Measurements from ENCODE around the gene JAKMIP3.

Gene JAKMIP3

DNA sequence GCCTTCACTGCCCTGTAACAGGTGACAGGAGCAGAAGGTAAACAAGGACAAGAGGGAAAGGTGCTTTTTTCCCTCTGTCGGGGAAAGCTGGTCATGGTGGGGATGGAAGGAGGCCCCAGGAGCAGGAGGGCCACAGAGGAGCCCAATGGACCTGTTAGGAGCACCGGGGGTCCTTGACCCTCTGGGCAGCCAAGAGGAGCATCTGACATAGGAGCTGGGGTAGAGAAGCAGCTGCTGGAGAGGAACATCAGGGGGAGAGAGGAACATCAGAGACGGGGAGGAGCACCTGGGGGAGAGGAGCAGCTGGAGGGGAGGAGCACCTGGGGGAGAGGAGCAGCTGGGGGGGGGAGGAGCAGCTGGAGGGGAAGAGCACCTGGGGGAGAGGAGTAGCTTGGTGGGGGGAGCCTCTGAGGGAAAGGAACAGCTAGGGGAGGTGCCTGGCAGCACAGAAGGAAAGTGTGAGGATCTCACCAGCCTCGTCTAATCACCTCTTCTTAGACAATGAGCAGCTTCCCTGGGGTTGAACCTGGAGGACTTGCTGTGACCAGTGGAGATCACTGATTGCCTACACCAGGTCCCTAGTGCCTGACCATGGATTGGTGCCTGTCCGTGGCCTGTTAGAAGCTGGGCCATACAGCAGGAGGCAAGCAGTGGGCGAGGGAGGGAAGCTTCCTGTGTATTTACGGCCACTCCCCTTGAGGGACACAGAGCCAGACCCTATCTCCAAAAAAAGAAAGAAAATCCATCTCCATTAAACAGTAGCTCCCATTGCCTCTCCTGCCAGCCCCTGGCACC lies 37.6 kb downstream of the JAKMIP3 start:
- H3K36me3 ChIP-seq (ENCODE audit: control insufficient read depth in 2 of 2, insufficient read depth in 2 of 2, low read length in 2 of 2) = no peaks in the 10 kb centered on the region
- H3K9ac ChIP-seq (ENCODE audit: low read depth in 1 of 2, low read length in 2 of 2) = no peak overlapping the region
- H3K4me3 ChIP-seq (ENCODE audit: low read length in 2 of 2) = no peak overlapping the region
- no peaks in the 10 kb centered on the region for H3K9me3 ChIP-seq (ENCODE audit: control insufficient read depth in 2 of 2, low read length in 2 of 2)
- H3K27me3 ChIP-seq (ENCODE audit: control insufficient read depth in 2 of 2, insufficient read depth in 2 of 2, low read length in 2 of 2) = no peaks in the 10 kb centered on the region
- no peaks in the 10 kb centered on the region for H3K4me1 ChIP-seq (ENCODE audit: control insufficient read depth in 2 of 2, insufficient read depth in 2 of 2, low read length in 2 of 2)
- H3K27ac ChIP-seq (ENCODE audit: low read depth in 2 of 2, low read length in 2 of 2) = no peak overlapping the region

DNA sequence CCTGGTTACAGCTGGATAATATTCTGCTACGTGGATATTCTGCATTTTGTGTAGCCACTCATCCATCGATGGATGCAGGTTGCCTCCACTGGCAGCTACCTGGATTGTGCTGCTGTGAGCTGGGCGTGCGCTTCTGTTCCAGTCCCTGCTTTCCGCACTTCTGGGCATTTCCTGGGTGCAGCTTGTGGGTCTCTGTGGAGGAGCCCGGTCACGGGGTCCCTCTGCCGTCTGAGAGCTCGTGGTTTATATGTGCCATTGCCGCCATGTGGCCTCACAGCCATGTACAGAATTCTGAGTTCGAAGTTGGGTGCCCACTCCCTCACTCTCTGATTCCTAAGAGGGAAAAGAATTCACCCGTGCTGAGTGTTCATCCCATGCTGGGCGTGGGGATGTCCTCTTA lies 38.3 kb downstream of the JAKMIP3 start:
- H3K27ac ChIP-seq (ENCODE audit: low read depth in 2 of 2, low read length in 2 of 2) = no peak overlapping the region
- no peaks in the 10 kb centered on the region for H3K36me3 ChIP-seq (ENCODE audit: control insufficient read depth in 2 of 2, insufficient read depth in 2 of 2, low read length in 2 of 2)
- H3K27me3 ChIP-seq (ENCODE audit: control insufficient read depth in 2 of 2, insufficient read depth in 2 of 2, low read length in 2 of 2) = no peaks in the 10 kb centered on the region
- H3K4me1 ChIP-seq (ENCODE audit: control insufficient read depth in 2 of 2, insufficient read depth in 2 of 2, low read length in 2 of 2) = no peaks in the 10 kb centered on the region
- no peak overlapping the region for H3K9ac ChIP-seq (ENCODE audit: low read depth in 1 of 2, low read length in 2 of 2)
- no peaks in the 10 kb centered on the region for H3K9me3 ChIP-seq (ENCODE audit: control insufficient read depth in 2 of 2, low read length in 2 of 2)
- no peak overlapping the region for H3K4me3 ChIP-seq (ENCODE audit: low read length in 2 of 2)

DNA sequence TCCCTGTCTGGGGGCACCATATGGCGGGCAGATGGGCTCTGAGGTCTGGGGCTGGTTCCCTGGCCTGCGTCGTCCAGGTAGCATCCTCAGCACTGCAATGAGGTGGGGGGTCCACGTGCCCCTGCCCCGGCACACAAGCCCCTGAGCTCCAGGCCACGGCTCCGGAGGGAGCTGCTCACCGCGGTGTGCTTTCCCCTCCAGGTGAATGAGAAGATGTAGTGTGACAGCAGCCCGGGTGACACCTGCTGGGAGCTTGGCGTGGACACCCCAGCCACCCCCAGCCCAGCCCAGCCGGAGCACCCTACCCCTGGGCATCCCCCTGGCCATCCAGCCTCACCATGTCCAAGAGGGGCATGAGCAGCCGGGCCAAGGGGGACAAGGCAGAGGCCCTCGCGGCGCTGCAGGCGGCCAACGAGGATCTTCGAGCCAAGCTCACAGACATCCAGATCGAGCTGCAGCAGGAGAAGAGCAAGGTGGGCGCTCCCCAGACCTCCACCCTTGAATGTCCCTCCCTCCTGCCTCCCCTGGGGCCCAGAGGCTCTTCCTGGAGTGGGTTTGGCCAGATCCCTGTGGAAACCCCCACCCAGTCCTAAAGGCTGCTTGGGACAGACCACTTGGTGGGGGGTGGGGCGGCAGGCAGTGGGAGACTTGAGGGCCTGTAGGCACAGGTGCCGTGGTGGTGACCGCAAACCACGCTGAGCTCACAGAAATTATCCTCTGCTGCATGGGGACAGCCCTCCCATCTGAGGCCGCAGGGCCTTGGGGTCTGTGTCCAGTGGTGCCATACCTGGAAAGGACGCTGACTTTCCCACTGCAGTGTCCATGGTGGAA lies 38.9 kb downstream of the JAKMIP3 start:
- no peaks in the 10 kb centered on the region for H3K36me3 ChIP-seq (ENCODE audit: control insufficient read depth in 2 of 2, insufficient read depth in 2 of 2, low read length in 2 of 2)
- no peak overlapping the region for H3K27ac ChIP-seq (ENCODE audit: low read depth in 2 of 2, low read length in 2 of 2)
- no peak overlapping the region for H3K4me3 ChIP-seq (ENCODE audit: low read length in 2 of 2)
- no peak overlapping the region for H3K9ac ChIP-seq (ENCODE audit: low read depth in 1 of 2, low read length in 2 of 2)
- H3K27me3 ChIP-seq (ENCODE audit: control insufficient read depth in 2 of 2, insufficient read depth in 2 of 2, low read length in 2 of 2) = no peaks in the 10 kb centered on the region
- H3K9me3 ChIP-seq (ENCODE audit: control insufficient read depth in 2 of 2, low read length in 2 of 2) = no peaks in the 10 kb centered on the region
- no peaks in the 10 kb centered on the region for H3K4me1 ChIP-seq (ENCODE audit: control insufficient read depth in 2 of 2, insufficient read depth in 2 of 2, low read length in 2 of 2)

DNA sequence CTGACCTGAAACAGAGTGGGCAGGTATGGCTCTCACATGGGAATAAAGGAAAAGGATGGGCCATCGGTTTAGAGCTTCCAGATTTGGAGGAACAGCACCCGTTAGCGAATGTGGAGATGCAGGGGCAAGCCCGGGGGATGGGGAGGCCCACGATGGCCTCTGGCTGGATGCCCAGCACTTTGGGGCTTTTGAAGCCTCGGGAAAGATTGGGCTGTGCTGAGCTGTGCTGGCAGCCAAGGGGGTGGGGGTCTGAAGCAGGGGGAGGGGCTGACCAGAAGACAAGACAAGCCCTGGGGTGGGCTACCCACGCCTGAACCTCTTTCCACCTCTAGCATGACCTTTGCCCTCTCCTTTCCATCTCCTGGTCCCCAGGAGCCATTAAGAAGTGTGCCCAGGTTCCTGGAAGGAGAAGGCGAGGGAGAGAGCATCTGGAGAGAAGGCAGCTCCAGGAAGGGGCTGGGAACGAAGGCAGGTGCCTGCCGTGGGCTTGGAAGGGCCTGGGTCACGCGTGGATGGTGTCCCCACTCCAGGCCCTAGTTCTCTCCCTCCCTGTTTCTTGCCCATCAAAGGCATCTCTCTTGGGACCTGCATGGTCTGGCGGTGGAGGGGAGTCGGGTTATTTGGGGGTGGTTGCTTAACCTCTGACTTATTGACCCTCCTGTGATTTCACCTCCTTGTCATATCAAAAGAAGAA lies 39.7 kb downstream of the JAKMIP3 start:
- Histone ChIP-seq H3K4me3 (ENCODE audit: low read length in 2 of 2) (no peak overlapping the region), H3K27me3 (ENCODE audit: control insufficient read depth in 2 of 2, insufficient read depth in 2 of 2, low read length in 2 of 2) (peaks cover 0 to 2% of the 10 kb centered on the region in 2 donors), H3K9me3 (ENCODE audit: control insufficient read depth in 2 of 2, low read length in 2 of 2) (no peaks in the 10 kb centered on the region), H3K4me1 (ENCODE audit: control insufficient read depth in 2 of 2, insufficient read depth in 2 of 2, low read length in 2 of 2) (no peaks in the 10 kb centered on the region), H3K9ac (ENCODE audit: low read depth in 1 of 2, low read length in 2 of 2) (no peak overlapping the region), H3K27ac (ENCODE audit: low read depth in 2 of 2, low read length in 2 of 2) (no peak overlapping the region), H3K36me3 (ENCODE audit: control insufficient read depth in 2 of 2, insufficient read depth in 2 of 2, low read length in 2 of 2) (no peaks in the 10 kb centered on the region)

DNA sequence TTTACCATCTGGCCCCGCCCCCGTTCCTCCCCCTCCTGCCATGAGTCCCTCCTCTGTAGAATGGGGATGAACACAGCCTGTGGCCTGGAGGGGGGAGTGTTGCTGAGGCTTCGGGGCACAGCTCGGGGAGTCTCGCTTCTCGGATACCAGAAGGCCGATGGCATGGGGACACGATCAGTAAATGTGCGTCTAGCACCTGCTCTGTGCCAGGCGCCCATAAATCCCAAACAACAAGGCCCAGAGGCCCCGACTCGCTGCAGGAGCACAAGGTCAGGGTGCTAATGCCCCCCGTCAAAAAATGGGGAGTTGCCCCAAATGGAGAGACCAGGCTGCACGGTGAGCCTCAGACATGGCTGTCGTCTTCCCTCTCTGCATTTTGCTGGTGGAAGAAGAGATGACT lies 40.7 kb downstream of the JAKMIP3 start:
- Histone ChIP-seq H3K4me1 (ENCODE audit: control insufficient read depth in 2 of 2, insufficient read depth in 2 of 2, low read length in 2 of 2) (no peaks in the 10 kb centered on the region), H3K4me3 (ENCODE audit: low read length in 2 of 2) (no peak overlapping the region), H3K36me3 (ENCODE audit: control insufficient read depth in 2 of 2, insufficient read depth in 2 of 2, low read length in 2 of 2) (no peaks in the 10 kb centered on the region), H3K9ac (ENCODE audit: low read depth in 1 of 2, low read length in 2 of 2) (no peak overlapping the region), H3K27ac (ENCODE audit: low read depth in 2 of 2, low read length in 2 of 2) (no peak overlapping the region), H3K9me3 (ENCODE audit: control insufficient read depth in 2 of 2, low read length in 2 of 2) (no peaks in the 10 kb centered on the region), H3K27me3 (ENCODE audit: control insufficient read depth in 2 of 2, insufficient read depth in 2 of 2, low read length in 2 of 2) (peaks cover 0 to 2% of the 10 kb centered on the region in 2 donors)

DNA sequence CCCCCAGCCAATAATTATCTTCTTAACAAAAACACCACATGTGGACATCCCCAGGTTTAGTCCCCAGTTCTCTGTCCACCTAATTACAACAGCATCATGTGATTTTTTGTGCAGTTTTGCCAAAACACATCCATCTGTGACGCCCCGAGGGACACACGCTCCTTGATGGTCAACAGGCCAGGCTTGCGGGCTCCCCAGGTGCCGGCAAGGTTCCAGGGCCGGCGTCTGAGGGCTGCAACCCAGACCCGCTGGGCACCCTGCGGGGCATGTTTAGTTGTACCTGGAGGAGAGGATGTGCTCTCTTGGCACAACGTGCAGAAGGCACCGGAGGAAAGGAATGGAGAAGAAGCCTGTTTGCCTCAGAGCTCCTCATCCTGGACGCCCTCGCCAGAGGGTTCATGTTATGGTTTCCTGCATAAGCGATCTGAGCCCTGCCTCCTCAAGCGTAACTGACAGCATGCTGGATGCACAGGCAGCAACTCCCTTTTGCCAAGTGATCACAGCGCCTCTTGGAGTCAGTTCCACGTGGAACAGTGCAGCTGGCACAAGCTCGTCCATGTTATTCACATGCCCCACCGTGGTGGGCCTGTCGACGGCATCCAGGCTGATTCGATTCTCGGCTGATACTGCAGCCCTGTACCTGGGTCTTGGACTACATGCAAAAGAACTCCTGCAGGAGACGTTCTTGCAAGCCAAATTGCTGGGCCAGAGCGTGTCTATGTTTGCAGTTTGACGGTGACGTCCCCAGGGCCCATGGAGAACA lies 41.6 kb downstream of the JAKMIP3 start:
- Histone ChIP-seq H3K36me3 (ENCODE audit: control insufficient read depth in 2 of 2, insufficient read depth in 2 of 2, low read length in 2 of 2) (no peaks in the 10 kb centered on the region), H3K9ac (ENCODE audit: low read depth in 1 of 2, low read length in 2 of 2) (no peak overlapping the region), H3K27ac (ENCODE audit: low read depth in 2 of 2, low read length in 2 of 2) (no peak overlapping the region), H3K4me1 (ENCODE audit: control insufficient read depth in 2 of 2, insufficient read depth in 2 of 2, low read length in 2 of 2) (no peaks in the 10 kb centered on the region), H3K27me3 (ENCODE audit: control insufficient read depth in 2 of 2, insufficient read depth in 2 of 2, low read length in 2 of 2) (peaks cover 0 to 2% of the 10 kb centered on the region in 2 donors), H3K9me3 (ENCODE audit: control insufficient read depth in 2 of 2, low read length in 2 of 2) (no peaks in the 10 kb centered on the region), H3K4me3 (ENCODE audit: low read length in 2 of 2) (no peak overlapping the region)

DNA sequence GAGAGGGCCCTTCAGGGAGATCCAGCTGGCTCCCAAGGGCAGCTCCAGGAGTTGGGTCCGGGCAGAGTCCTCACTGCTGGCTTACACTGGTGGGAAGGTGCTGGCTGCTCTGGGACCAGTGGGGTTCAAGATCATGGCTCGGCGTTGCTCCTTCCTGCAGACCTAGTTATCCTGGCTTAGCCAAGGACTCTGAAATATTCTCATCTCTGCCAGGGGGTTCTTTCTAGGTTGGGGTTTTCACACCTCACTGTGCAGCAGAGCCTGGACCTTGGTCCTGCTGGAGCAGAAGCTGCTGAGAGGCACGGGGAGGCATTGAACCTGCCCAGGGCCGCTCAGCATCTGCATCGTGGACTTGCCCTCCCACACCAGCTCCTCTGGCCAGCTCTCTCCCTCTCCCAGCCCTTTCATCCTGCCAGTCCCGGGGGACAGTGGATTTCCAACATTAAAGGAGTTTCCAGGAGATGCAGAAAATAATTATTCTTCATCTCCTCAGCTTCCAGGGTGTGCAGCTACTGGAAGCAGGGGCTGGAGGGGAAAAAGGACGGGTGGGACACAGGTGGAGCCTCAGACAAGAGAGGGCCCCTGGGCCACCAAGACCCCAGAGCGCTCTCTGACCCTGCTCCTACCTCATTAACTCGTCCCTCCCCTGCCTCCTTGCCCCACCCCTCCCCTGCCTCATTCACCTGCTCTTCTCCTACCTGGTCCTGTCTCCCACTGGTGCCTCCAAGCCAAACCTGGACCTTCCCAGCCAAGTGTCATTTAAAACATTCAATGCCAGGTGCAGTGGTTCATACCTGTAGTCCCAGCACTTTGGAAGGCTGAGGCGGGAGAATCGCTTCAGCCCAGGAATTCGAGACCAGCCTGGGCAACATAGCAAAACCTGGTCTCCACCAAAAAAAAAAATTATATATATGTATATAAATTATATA lies 42.5 kb downstream of the JAKMIP3 start:
- Histone ChIP-seq H3K9ac (ENCODE audit: low read depth in 1 of 2, low read length in 2 of 2) (no peak overlapping the region), H3K27me3 (ENCODE audit: control insufficient read depth in 2 of 2, insufficient read depth in 2 of 2, low read length in 2 of 2) (peaks cover 0 to 2% of the 10 kb centered on the region in 2 donors), H3K9me3 (ENCODE audit: control insufficient read depth in 2 of 2, low read length in 2 of 2) (no peaks in the 10 kb centered on the region), H3K36me3 (ENCODE audit: control insufficient read depth in 2 of 2, insufficient read depth in 2 of 2, low read length in 2 of 2) (no peaks in the 10 kb centered on the region), H3K4me3 (ENCODE audit: low read length in 2 of 2) (no peak overlapping the region), H3K27ac (ENCODE audit: low read depth in 2 of 2, low read length in 2 of 2) (no peak overlapping the region), H3K4me1 (ENCODE audit: control insufficient read depth in 2 of 2, insufficient read depth in 2 of 2, low read length in 2 of 2) (no peaks in the 10 kb centered on the region)

DNA sequence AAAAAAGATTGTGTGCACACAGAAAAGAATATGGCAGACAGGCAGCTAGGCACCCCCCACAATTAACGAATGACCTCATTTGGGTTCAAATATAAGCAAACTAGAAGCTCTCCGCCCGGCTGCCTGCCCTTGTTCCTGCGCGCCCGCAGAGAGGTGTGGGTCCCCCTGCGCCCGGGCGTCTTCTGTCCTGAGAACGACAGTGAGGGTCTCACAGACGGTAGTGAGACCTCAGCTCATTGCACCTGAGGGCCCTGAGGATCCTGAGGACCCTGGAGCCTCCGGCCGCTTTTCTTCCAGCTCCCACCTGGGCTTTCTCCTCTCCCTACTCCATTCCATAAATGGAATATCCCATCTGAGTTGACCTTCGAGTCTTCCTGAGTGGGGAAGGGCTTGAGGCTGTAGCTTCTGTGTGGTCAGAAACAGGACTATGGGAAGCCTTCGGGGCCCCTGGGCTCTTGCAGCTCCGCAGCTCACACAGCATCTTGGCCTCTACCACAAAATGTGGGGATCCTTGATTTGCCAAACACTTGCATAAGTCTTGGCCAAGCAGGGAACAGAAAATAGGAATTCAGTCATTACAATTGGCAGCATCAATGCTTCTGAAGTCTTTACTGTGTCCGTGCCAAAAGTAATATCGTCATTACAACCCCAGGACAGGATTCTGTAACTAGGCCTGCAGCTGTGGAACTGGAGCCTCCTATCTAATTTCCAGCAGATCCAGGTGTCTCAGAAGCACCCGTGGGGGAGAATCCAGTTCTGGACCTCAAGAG lies 43.8 kb downstream of the JAKMIP3 start:
- no peak overlapping the region for H3K27ac ChIP-seq (ENCODE audit: low read depth in 2 of 2, low read length in 2 of 2)

More for the DNA sequence above, 43.8 kb downstream of the JAKMIP3 start:
- Histone ChIP-seq H3K36me3 (ENCODE audit: control insufficient read depth in 2 of 2, insufficient read depth in 2 of 2, low read length in 2 of 2) (no peaks in the 10 kb centered on the region), H3K9me3 (ENCODE audit: control insufficient read depth in 2 of 2, low read length in 2 of 2) (no peaks in the 10 kb centered on the region), H3K4me1 (ENCODE audit: control insufficient read depth in 2 of 2, insufficient read depth in 2 of 2, low read length in 2 of 2) (no peaks in the 10 kb centered on the region), H3K9ac (ENCODE audit: low read depth in 1 of 2, low read length in 2 of 2) (no peak overlapping the region), H3K4me3 (ENCODE audit: low read length in 2 of 2) (no peak overlapping the region), H3K27me3 (ENCODE audit: control insufficient read depth in 2 of 2, insufficient read depth in 2 of 2, low read length in 2 of 2) (peaks cover 0 to 2% of the 10 kb centered on the region in 2 donors)

Data from mucosa of rectum (tissue), 2 donors.